Measurements from ENCODE around the gene DTHD1. TPM values are rescaled to one million over a fixed set of nuclear protein-coding genes. Genes with fewer than 3 reads are reported as not detected.

Gene DTHD1
- total and polyA plus RNA-seq, 2 donors (not counting 3 experiments of a cell fraction or from before 2014, with no cell fraction given) = not detected

Other genes starting within 250 kb of the DTHD1 start
- 0.16 TPM in 1 of 2 replicates, not detected in the other for gene ARAP2, start 37.1 kb upstream of the DTHD1 start, total RNA-seq
- 0.02 TPM in 1 of 2 replicates, not detected in the other for gene ARAP2, start 37.1 kb upstream of the DTHD1 start, polyA plus RNA-seq